K562 (cell line): ENCODE measurements around the gene DAPK2. TPM values are rescaled to one million over a fixed set of nuclear protein-coding genes. Genes with fewer than 3 reads are reported as not detected.

Experiments used
- ATAC-seq: fragments of 200-7000 bp; cut with Tn5 transposase; 3 replicates; pipeline ENCODE4 v1.9.1; 2020; ENCODE audit warnings: moderate library complexity
- BruUV-seq: library from RNA; stranded (reverse); fragments of 400-500 nt; replicated peaks from 2 replicates; lab custom pipeline; 2021; lab: Mats Ljungman, UMichigan
- CTCF ChIA-PET: fragments of 300-600 bp; formaldehyde crosslinking; extraction: SDS; loops from one replicate; lab custom pipeline; 2021; ENCODE audit warnings: low intra/inter-chr PET ratio; lab: Yijun Ruan, JAX
- POLR2A ChIA-PET: fragments of 300-600, 350-650 bp; sonication (Branson Sonifier 250); formaldehyde crosslinking; extraction: SDS; loops from one replicate; lab custom pipeline; 2021; ENCODE audit warnings: antibody characterized with exemption, inconsistent platforms; lab: Yijun Ruan, JAX
- DNase-seq, 4 experiments: peaks; one replicate each; pipeline versions ENCODE4 v3.0.0 to v3.0.0-alpha.2; 2011 to 2018; ENCODE audit warnings: low spot score in 3 of 4, mixed read lengths in 3 of 4; ENCODE audit errors: extremely low read depth in 1 of 4
- FAIRE-seq: peaks from 2 replicates; lab custom pipeline; 2011; peaks lifted over from hg19 to GRCh38; lab: Jason Lieb, UNC
- H2AFZ ChIP-seq: 2 replicates; pipeline ENCODE4 v1.6.0; 2011; ENCODE audit warnings: low read depth, low read length, control low read depth, inconsistent platforms
- H3K27ac ChIP-seq: fragments of 200-600 bp; 3 replicates; pipeline ENCODE4 v1.8.0; 2011; ENCODE audit warnings: low read depth, mild to moderate bottlenecking, control low read depth, inconsistent platforms, low read length, moderate library complexity, mixed read lengths; ENCODE audit errors: extremely low read depth
- H3K27me3 ChIP-seq, 2 experiments: fragments of 300-600 bp in 1 of 2; 2 replicates in 1 of 2; 3 replicates in 1 of 2; pipeline versions ENCODE4 v1.6.0 to v1.8.0; 2011; ENCODE audit warnings: inconsistent platforms in 2 of 2, low read length in 2 of 2, mild to moderate bottlenecking in 1 of 2, mixed read lengths in 1 of 2, moderate library complexity in 1 of 2; ENCODE audit not compliant: control insufficient read depth in 2 of 2, insufficient read depth in 2 of 2
- H3K36me3 ChIP-seq: fragments of 300-600 bp; 3 replicates; pipeline ENCODE4 v1.8.0; 2011; ENCODE audit warnings: mild to moderate bottlenecking, low read length, inconsistent platforms; ENCODE audit not compliant: control insufficient read depth, insufficient read depth
- H3K4me1 ChIP-seq, 2 experiments: fragments of 200-600 bp in 1 of 2; replicated peaks in 1 of 2; 2 replicates in 1 of 2; 3 replicates in 1 of 2; pipeline versions ENCODE4 v1.5.1 to v1.8.0; 2011; ENCODE audit warnings: inconsistent platforms in 2 of 2, low read length in 2 of 2, mild to moderate bottlenecking in 1 of 2, mixed read lengths in 1 of 2, moderate library complexity in 1 of 2; ENCODE audit not compliant: control insufficient read depth in 2 of 2, insufficient read depth in 2 of 2
- H3K4me2 ChIP-seq: 2 replicates; pipeline ENCODE4 v1.6.1; 2011; ENCODE audit warnings: low read length, control low read depth, inconsistent platforms, mixed read lengths; ENCODE audit not compliant: insufficient read depth
- H3K4me3 ChIP-seq: fragments of 200-600 bp; sonication (generic), shearing (Covaris generic); 2 replicates; pipeline ENCODE4 v1.5.1; 2016; ENCODE audit warnings: control low read depth, inconsistent platforms
- H3K79me2 ChIP-seq: fragments of 200-600 bp; 3 replicates; pipeline ENCODE4 v1.8.0; 2011; ENCODE audit warnings: low read length, inconsistent platforms; ENCODE audit not compliant: control insufficient read depth, insufficient read depth
- H3K9ac ChIP-seq, 2 experiments: 2 replicates each; pipeline versions ENCODE4 v1.6.0 to v1.6.1; 2011; ENCODE audit warnings: low read depth in 2 of 2, low read length in 2 of 2, control low read depth in 1 of 2, inconsistent platforms in 1 of 2, mild to moderate bottlenecking in 1 of 2, mixed read lengths in 1 of 2; ENCODE audit not compliant: insufficient read depth in 1 of 2
- H3K9me1 ChIP-seq: one replicate; pipeline ENCODE4 v1.6.0; 2011; ENCODE audit warnings: inconsistent platforms, mild to moderate bottlenecking, low read length, moderate library complexity; ENCODE audit not compliant: control insufficient read depth, insufficient read depth
- H3K9me3 ChIP-seq: replicated peaks from 2 replicates; pipeline ENCODE4 v1.5.1; 2011; ENCODE audit warnings: low read depth, low read length, inconsistent platforms; ENCODE audit not compliant: control insufficient read depth, insufficient read depth
- H4K20me1 ChIP-seq: replicated peaks from 2 replicates; pipeline ENCODE4 v1.6.1; 2011; ENCODE audit warnings: low read length, inconsistent platforms, mixed read lengths; ENCODE audit not compliant: control insufficient read depth, insufficient read depth
- NCOR1 ChIP-seq: fragments of 450-650 bp; IDR thresholded peaks from 2 replicates; pipeline ENCODE4 v1.6.1; 2016; ENCODE audit warnings: mild to moderate bottlenecking, moderate library complexity
- SMC3 ChIP-seq: conservative IDR thresholded peaks from 2 replicates; pipeline ENCODE4 v1.6.1; 2011; ENCODE audit warnings: low read depth, low read length, improper control_type of control experiment; ENCODE audit not compliant: insufficient read depth
- SP2 ChIP-seq: IDR thresholded peaks from 2 replicates; pipeline ENCODE4 v1.6.1; 2011; ENCODE audit warnings: mild to moderate bottlenecking, low read depth, low read length, moderate library complexity; ENCODE audit not compliant: poor library complexity, severe bottlenecking; ENCODE audit errors: extremely low read depth
- ZNF3 ChIP-seq: fragments of 250-450 bp; sonication (Bioruptor Pico); IDR thresholded peaks from 2 replicates; pipeline ENCODE4 v1.5.0; 2021; ENCODE audit warnings: mild to moderate bottlenecking, moderate library complexity
- ZNF785 ChIP-seq: fragments of 250-450 bp; sonication (Bioruptor Pico); IDR thresholded peaks from 2 replicates; pipeline ENCODE4 v1.4.0; 2020; ENCODE audit warnings: mild to moderate bottlenecking
- WGBS: fragments of 100-300 bp; shearing (Covaris generic); methylation state at CpG from one replicate; pipeline ENCODE4 v1.1.6; 2016; ENCODE audit warnings: low coverage, mixed read lengths; ENCODE audit not compliant: insufficient coverage; ENCODE audit errors: missing lambda C conversion rate; 5-methylcytosine and 5-hydroxymethylcytosine counted together
- in situ Hi-C: fragments of 300-500 bp; cut with MboI; formaldehyde crosslinking; loops from 4 replicates; pipeline ENCODE4 v1.15.0; 2018; ENCODE audit warnings: inconsistent platforms, mixed read lengths
- intact Hi-C: fragments of 100-400 bp; cut with micrococcal nuclease; formaldehyde crosslinking; loops from 2 replicates; pipeline ENCODE4 v1.14.2; 2022
- polyA plus RNA-seq, 8 experiments: library from polyadenylated mRNA; depleted of rRNA in 4 of 8; stranded (reverse) in 5 of 8; unstranded in 3 of 8; fragments of >200 nt; fragmentation: Nextera tagmentation in 2 of 8; fragmentation: Illumina TruSeq in 1 of 8; extraction: Ambion mirVana in 2 of 8; extraction: Trizol in 1 of 8; gene quantifications; 2 replicates each; pipeline versions ENCODE4 v1.2.1 to v1.2.3, GENCODE V29; 2011 to 2014; ENCODE audit warnings: inconsistent platforms in 1 of 8, missing spikeins in 1 of 8
- total RNA-seq, 7 experiments: library from RNA; depleted of rRNA in 6 of 7; stranded (reverse); fragments of >200 nt in 6 of 7; fragmentation: Illumina TruSeq in 2 of 7; extraction: Trizol in 2 of 7; gene quantifications; 2 replicates each; pipeline versions ENCODE4 v1.2.1 to v1.2.3, GENCODE V29; 2011 to 2021; ENCODE audit warnings: low replicate concordance in 1 of 7

Gene DAPK2
- total and polyA plus RNA-seq, 9 of the 15 experiments (the other 6 are each of a cell fraction or from before 2014, with no cell fraction given): 0.14 to 5.2 (median 2.2) TPM

GRCh38 chr15:63943829-63944680 is 102.2 kb downstream of the DAPK2 start:
- intact Hi-C loops: no loop called here
- 37% methylated on average over 9 of the region's 9 CpGs for WGBS
- POLR2A ChIA-PET: interaction anchor here (0.6 to 1.9 kb wide), 5 partner anchors 9 to 37 kb away, joined by 3 to 7 read pairs (median 3); no protein-coding TSS in a partner anchor

More at GRCh38 chr15:63943829-63944680, 102.2 kb downstream of the DAPK2 start:
- no peaks in the 10 kb centered on the region for H3K9me1 ChIP-seq
- H3K36me3 ChIP-seq: no peaks in the 10 kb centered on the region
- peak overlapping the region; percentile 87; the same call in 1 of the 2 replicates for H2AFZ ChIP-seq
- in situ Hi-C loops: no loop called here
- CTCF ChIA-PET: no interaction called here
- TF ChIP-seq ZNF3 (CRISPR knock-in tag) (no peak), NCOR1 (no peak), ZNF785 (CRISPR knock-in tag) (no peak), SP2 (no peak), SMC3 (no peak)
- TF ChIP-seq, all 486 proteins: peak for 0
- DNase-seq (no peak), FAIRE-seq (no peak), ATAC-seq (no peak)
- no peak overlapping the region for H3K4me3 ChIP-seq
- BruUV-seq: no TSS peak
- H3K9me3 ChIP-seq: no peaks in the 10 kb centered on the region
- no peaks in the 10 kb centered on the region for H4K20me1 ChIP-seq
- H3K27me3 ChIP-seq: no peaks in the 10 kb centered on the region
- no peak overlapping the region for H3K27ac ChIP-seq
- peaks cover 4 to 14% of the 10 kb centered on the region in 2 experiments; a peak in 4 of 5 replicates for H3K4me1 ChIP-seq
- no peaks in the 10 kb centered on the region for H3K79me2 ChIP-seq
- peak overlapping the region in 1 of 2 experiments; percentile 7; a peak in 1 of 4 replicates for H3K9ac ChIP-seq
- no peak overlapping the region for H3K4me2 ChIP-seq
